Adipose tissue (tissue), 3 donors: ENCODE data around the gene STXBP5. TPM values are rescaled to one million over a fixed set of nuclear protein-coding genes. Genes with fewer than 3 reads are reported as not detected.

Experiments
- H3K27ac ChIP-seq: one replicate; pipeline ENCODE4 v1.5.1; 2013; ENCODE audit warnings: low read depth, low read length
- WGBS, 3 donors: extraction: QIAGEN DNeasy Blood & Tissue Kit; methylation state at CpG; one replicate each; pipeline ENCODE4 v1.1.7; 2013; 5-methylcytosine and 5-hydroxymethylcytosine counted together
- polyA plus RNA-seq, 3 donors: library from polyadenylated mRNA; stranded (reverse); fragments of 200-250 nt; gene quantifications; one replicate each; pipeline ENCODE4 v1.2.3, GENCODE V29; 2013
- donor health status: healthy with polysubstance abuse.
- donor health status: Bipolar disorder and iron deficiency.
- donor health status: healthy.

The STXBP5 gene
- polyA plus RNA-seq, 3 donors: 4.4 to 8.8 (median 7.5) TPM

GRCh38 chr6:147384737-147385710, 180.8 kb downstream of the STXBP5 start:
- no peak overlapping the region for H3K27ac ChIP-seq
- WGBS, 3 donors: 85 to 93% (median 91%) methylated on average over 6 of the region's 6 CpGs

- H3K27ac ChIP-seq: no peak overlapping the region
- WGBS, 3 donors: 70 to 94% (median 87%) methylated on average over 1 of the region's 1 CpG
Measured at GRCh38 chr6:147389463-147389862, 185.2 kb downstream of the STXBP5 start.

GRCh38 chr6:147390909-147391536, 186.8 kb downstream of the STXBP5 start:
- WGBS, 3 donors: 61 to 65% (median 65%) methylated on average over 5 of the region's 5 CpGs
- no peak overlapping the region for H3K27ac ChIP-seq

GRCh38 chr6:147392917-147393625, 188.9 kb downstream of the STXBP5 start:
- WGBS, 3 donors: 79 to 81% (median 80%) methylated on average over 8 of the region's 8 CpGs
- no peak overlapping the region for H3K27ac ChIP-seq

- H3K27ac ChIP-seq: no peak overlapping the region
- 75 to 94% (median 92%) methylated on average over 1 of the region's 1 CpG for WGBS, 3 donors
Measured at GRCh38 chr6:147395158-147395557, 190.9 kb downstream of the STXBP5 start.

GRCh38 chr6:147397306-147397705, 193.1 kb downstream of the STXBP5 start:
- no peak overlapping the region for H3K27ac ChIP-seq
- 82 to 90% (median 90%) methylated on average over 3 of the region's 3 CpGs for WGBS, 3 donors

GRCh38 chr6:147400968-147401367, 196.8 kb downstream of the STXBP5 start:
- H3K27ac ChIP-seq: no peak overlapping the region

- 94 to 98% (median 96%) methylated on average over 5 of the region's 5 CpGs for WGBS, 3 donors
- H3K27ac ChIP-seq: no peak overlapping the region
Measured at GRCh38 chr6:147401779-147402178, 197.6 kb downstream of the STXBP5 start.

GRCh38 chr6:147406783-147407182, 202.6 kb downstream of the STXBP5 start:
- H3K27ac ChIP-seq: no peak overlapping the region
- 94 to 96% (median 95%) methylated on average over 23 to 27 of the region's 27 CpGs for WGBS, 3 donors

- 86 to 89% (median 87%) methylated on average over 8 of the region's 8 CpGs for WGBS, 3 donors
- no peak overlapping the region for H3K27ac ChIP-seq
Measured at GRCh38 chr6:147407571-147407970, 203.4 kb downstream of the STXBP5 start.

GRCh38 chr6:147416622-147417021, 212.4 kb downstream of the STXBP5 start:
- H3K27ac ChIP-seq: no peak overlapping the region
- 87 to 96% (median 91%) methylated on average over 4 of the region's 4 CpGs for WGBS, 3 donors

GRCh38 chr6:147417954-147418353, 213.7 kb downstream of the STXBP5 start:
- no peak overlapping the region for H3K27ac ChIP-seq
- WGBS, 3 donors: 90 to 91% (median 91%) methylated on average over 7 of the region's 7 CpGs

- no peak overlapping the region for H3K27ac ChIP-seq
- WGBS, 3 donors: 76 to 81% (median 80%) methylated on average over 4 of the region's 4 CpGs
Measured at GRCh38 chr6:147418523-147418922, 214.3 kb downstream of the STXBP5 start.

- no peak overlapping the region for H3K27ac ChIP-seq
Measured at GRCh38 chr6:147421903-147422302, 217.7 kb downstream of the STXBP5 start.

- no peak overlapping the region for H3K27ac ChIP-seq
- 91 to 97% (median 96%) methylated on average over 11 of the region's 11 CpGs for WGBS, 3 donors
Measured at GRCh38 chr6:147423111-147423510, 218.9 kb downstream of the STXBP5 start.

GRCh38 chr6:147429794-147430193, 225.6 kb downstream of the STXBP5 start:
- H3K27ac ChIP-seq: no peak overlapping the region
- 28 to 56% (median 53%) methylated on average over 3 of the region's 3 CpGs for WGBS, 3 donors

GRCh38 chr6:147430811-147431210, 226.6 kb downstream of the STXBP5 start:
- no peak overlapping the region for H3K27ac ChIP-seq
- 83 to 86% (median 85%) methylated on average over 2 of the region's 2 CpGs for WGBS, 3 donors

GRCh38 chr6:147434076-147434475, 229.9 kb downstream of the STXBP5 start:
- WGBS, 3 donors: 82 to 92% (median 87%) methylated on average over 4 of the region's 4 CpGs
- no peak overlapping the region for H3K27ac ChIP-seq

GRCh38 chr6:147434516-147434915, 230.3 kb downstream of the STXBP5 start:
- no peak overlapping the region for H3K27ac ChIP-seq
- WGBS, 3 donors: 58 to 64% (median 60%) methylated on average over 4 of the region's 4 CpGs
